Ishikawa (cell line): ENCODE results near the gene FBXO31.

Experiments
- CEBPB ChIP-seq: IDR thresholded peaks from 2 replicates; pipeline ENCODE4 v1.6.1; 2012
- CREB1 ChIP-seq: IDR thresholded peaks from 2 replicates; pipeline ENCODE4 v1.6.1; 2012; ENCODE audit warnings: low read depth
- EGR1 ChIP-seq: IDR thresholded peaks from 2 replicates; pipeline ENCODE4 v1.6.1; 2012
- EP300 ChIP-seq: IDR thresholded peaks from 2 replicates; pipeline ENCODE4 v1.6.1; 2012; ENCODE audit warnings: borderline replicate concordance
- FOXM1 ChIP-seq: IDR thresholded peaks from 2 replicates; pipeline ENCODE4 v1.6.1; 2012; ENCODE audit warnings: low read depth, borderline replicate concordance
- MAX ChIP-seq: IDR thresholded peaks from 2 replicates; pipeline ENCODE4 v1.6.1; 2012
- NFIC ChIP-seq: IDR thresholded peaks from 2 replicates; pipeline ENCODE4 v1.6.1; 2012
- RAD21 ChIP-seq: IDR thresholded peaks from 2 replicates; pipeline ENCODE4 v1.6.1; 2012; ENCODE audit warnings: low read depth
- REST ChIP-seq: IDR thresholded peaks from 2 replicates; pipeline ENCODE4 v1.6.1; 2012; ENCODE audit warnings: low read depth, mild to moderate bottlenecking
- TAF1 ChIP-seq: IDR thresholded peaks from 2 replicates; pipeline ENCODE4 v1.6.1; 2012; ENCODE audit warnings: low read depth, mild to moderate bottlenecking
- TCF12 ChIP-seq: IDR thresholded peaks from 2 replicates; pipeline ENCODE4 v1.6.1; 2012; ENCODE audit warnings: low read depth
- TEAD4 ChIP-seq: IDR thresholded peaks from 2 replicates; pipeline ENCODE4 v1.6.1; 2012
- YY1 ChIP-seq: IDR thresholded peaks from 2 replicates; pipeline ENCODE4 v1.6.1; 2012; ENCODE audit warnings: low read depth
- ZBTB7A ChIP-seq: IDR thresholded peaks from 2 replicates; pipeline ENCODE4 v1.6.1; 2012; ENCODE audit warnings: low read depth

- TF ChIP-seq TAF1 (no peak), MAX (no peak), REST (no peak), CEBPB (no peak), EP300 (no peak), FOXM1 (no peak), ZBTB7A (no peak), NFIC (no peak), YY1 (no peak), RAD21 (no peak), TEAD4 (no peak), EGR1 (no peak), CREB1 (no peak), TCF12 (no peak)
Measured at GRCh38 chr16:87422106-87422505, 38.5 kb upstream of the FBXO31 start.
